SK-N-SH treated with all-trans-retinoic acid at 6 μM for 48 hours (cell line): ENCODE measurements around the gene SORCS1.

Experiments used
- ARNTL ChIP-seq: fragments of 450-650 bp; formaldehyde crosslinking; IDR thresholded peaks from 2 replicates; pipeline ENCODE4 v1.5.0; 2020; ENCODE audit warnings: low read depth, mild to moderate bottlenecking, moderate library complexity, borderline replicate concordance
- CSDC2 ChIP-seq: fragments of 250-450 bp; sonication (Bioruptor Pico); IDR thresholded peaks from 2 replicates; pipeline ENCODE4 v1.5.0; 2020; ENCODE audit warnings: mild to moderate bottlenecking, moderate library complexity
- ISL1 ChIP-seq: fragments of 250-450 bp; sonication (Bioruptor Pico); IDR thresholded peaks from 2 replicates; pipeline ENCODE4 v2.1.2; 2022; ENCODE audit warnings: mild to moderate bottlenecking, moderate library complexity
- PATZ1 ChIP-seq: fragments of 250-450 bp; sonication (Bioruptor Pico); IDR thresholded peaks from 2 replicates; pipeline ENCODE4 v1.8.0; 2020; ENCODE audit warnings: mild to moderate bottlenecking, moderate library complexity, borderline replicate concordance
- PPARA ChIP-seq: fragments of 250-450 bp; sonication (Bioruptor Pico); IDR thresholded peaks from 2 replicates; pipeline ENCODE4 v1.5.0; 2020; ENCODE audit warnings: mild to moderate bottlenecking, borderline replicate concordance
- RARB ChIP-seq: fragments of 250-450 bp; sonication (Bioruptor Pico); IDR thresholded peaks from 2 replicates; pipeline ENCODE4 v1.8.0; 2021; ENCODE audit warnings: mild to moderate bottlenecking, moderate library complexity
- TCF4 ChIP-seq: fragments of 250-450 bp; sonication (Bioruptor Pico); IDR thresholded peaks from 2 replicates; pipeline ENCODE4 v1.8.0; 2021; ENCODE audit warnings: mild to moderate bottlenecking, moderate library complexity, borderline replicate concordance
- ZFP3 ChIP-seq: fragments of 250-450 bp; sonication (Bioruptor Pico); IDR thresholded peaks from 2 replicates; pipeline ENCODE4 v1.5.0; 2020; ENCODE audit warnings: mild to moderate bottlenecking, moderate library complexity
- ZFP30 ChIP-seq: fragments of 450-650 bp; formaldehyde crosslinking; IDR thresholded peaks from 2 replicates; pipeline ENCODE4 v1.5.0; 2022; ENCODE audit warnings: mild to moderate bottlenecking, moderate library complexity
- ZNF70 ChIP-seq: fragments of 450-650 bp; formaldehyde crosslinking; IDR thresholded peaks from 2 replicates; pipeline ENCODE4 v1.5.0; 2020; ENCODE audit warnings: mild to moderate bottlenecking, moderate library complexity
- TF ChIP-seq, protein P1 (sequence below): fragments of 250-450 bp; sonication (Bioruptor Pico); IDR thresholded peaks from 2 replicates; pipeline ENCODE4 v1.8.0; 2021; ENCODE audit warnings: low read depth, mild to moderate bottlenecking, moderate library complexity, borderline replicate concordance
- TF ChIP-seq, protein P2 (sequence below): fragments of 250-450 bp; sonication (Bioruptor Pico); IDR thresholded peaks from 2 replicates; pipeline ENCODE4 v1.5.1; 2021; ENCODE audit warnings: mild to moderate bottlenecking, moderate library complexity
- TF ChIP-seq, protein P3 (sequence below): fragments of 250-450 bp; sonication (Bioruptor Pico); IDR thresholded peaks from 2 replicates; pipeline ENCODE4 v1.5.1; 2020; ENCODE audit warnings: low read depth, mild to moderate bottlenecking, moderate library complexity

- TF ChIP-seq CSDC2 (CRISPR knock-in tag) (no peak), ZFP3 (CRISPR knock-in tag) (no peak), RARB (no peak), ISL1 (CRISPR knock-in tag) (no peak), ARNTL (CRISPR knock-in tag) (no peak), ZNF70 (no peak), PATZ1 (CRISPR knock-in tag) (no peak), PPARA (CRISPR knock-in tag) (no peak), TCF4 (CRISPR knock-in tag) (no peak), ZFP30 (CRISPR knock-in tag) (no peak)
- TF ChIP-seq, protein P1, sequence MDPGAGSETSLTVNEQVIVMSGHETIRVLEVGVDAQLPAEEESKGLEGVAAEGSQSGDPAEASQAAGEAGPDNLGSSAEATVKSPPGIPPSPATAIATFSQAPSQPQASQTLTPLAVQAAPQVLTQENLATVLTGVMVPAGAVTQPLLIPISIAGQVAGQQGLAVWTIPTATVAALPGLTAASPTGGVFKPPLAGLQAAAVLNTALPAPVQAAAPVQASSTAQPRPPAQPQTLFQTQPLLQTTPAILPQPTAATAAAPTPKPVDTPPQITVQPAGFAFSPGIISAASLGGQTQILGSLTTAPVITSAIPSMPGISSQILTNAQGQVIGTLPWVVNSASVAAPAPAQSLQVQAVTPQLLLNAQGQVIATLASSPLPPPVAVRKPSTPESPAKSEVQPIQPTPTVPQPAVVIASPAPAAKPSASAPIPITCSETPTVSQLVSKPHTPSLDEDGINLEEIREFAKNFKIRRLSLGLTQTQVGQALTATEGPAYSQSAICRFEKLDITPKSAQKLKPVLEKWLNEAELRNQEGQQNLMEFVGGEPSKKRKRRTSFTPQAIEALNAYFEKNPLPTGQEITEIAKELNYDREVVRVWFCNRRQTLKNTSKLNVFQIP (CRISPR knock-in tag) = no peak
- TF ChIP-seq, protein P2, sequence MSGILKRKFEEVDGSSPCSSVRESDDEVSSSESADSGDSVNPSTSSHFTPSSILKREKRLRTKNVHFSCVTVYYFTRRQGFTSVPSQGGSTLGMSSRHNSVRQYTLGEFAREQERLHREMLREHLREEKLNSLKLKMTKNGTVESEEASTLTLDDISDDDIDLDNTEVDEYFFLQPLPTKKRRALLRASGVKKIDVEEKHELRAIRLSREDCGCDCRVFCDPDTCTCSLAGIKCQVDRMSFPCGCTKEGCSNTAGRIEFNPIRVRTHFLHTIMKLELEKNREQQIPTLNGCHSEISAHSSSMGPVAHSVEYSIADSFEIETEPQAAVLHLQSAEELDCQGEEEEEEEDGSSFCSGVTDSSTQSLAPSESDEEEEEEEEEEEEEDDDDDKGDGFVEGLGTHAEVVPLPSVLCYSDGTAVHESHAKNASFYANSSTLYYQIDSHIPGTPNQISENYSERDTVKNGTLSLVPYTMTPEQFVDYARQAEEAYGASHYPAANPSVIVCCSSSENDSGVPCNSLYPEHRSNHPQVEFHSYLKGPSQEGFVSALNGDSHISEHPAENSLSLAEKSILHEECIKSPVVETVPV (CRISPR knock-in tag) = no peak
- TF ChIP-seq, protein P3, sequence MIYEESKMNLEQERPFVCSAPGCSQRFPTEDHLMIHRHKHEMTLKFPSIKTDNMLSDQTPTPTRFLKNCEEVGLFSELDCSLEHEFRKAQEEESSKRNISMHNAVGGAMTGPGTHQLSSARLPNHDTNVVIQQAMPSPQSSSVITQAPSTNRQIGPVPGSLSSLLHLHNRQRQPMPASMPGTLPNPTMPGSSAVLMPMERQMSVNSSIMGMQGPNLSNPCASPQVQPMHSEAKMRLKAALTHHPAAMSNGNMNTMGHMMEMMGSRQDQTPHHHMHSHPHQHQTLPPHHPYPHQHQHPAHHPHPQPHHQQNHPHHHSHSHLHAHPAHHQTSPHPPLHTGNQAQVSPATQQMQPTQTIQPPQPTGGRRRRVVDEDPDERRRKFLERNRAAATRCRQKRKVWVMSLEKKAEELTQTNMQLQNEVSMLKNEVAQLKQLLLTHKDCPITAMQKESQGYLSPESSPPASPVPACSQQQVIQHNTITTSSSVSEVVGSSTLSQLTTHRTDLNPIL (CRISPR knock-in tag) = no peak
These were observed 437.3 kb downstream of the SORCS1 start for GRCh38 chr10:106727170-106727569.
